Prostate gland (tissue), 2 donors: ENCODE data around the gene LARGE2. TPM values are rescaled to one million over a fixed set of nuclear protein-coding genes. Genes with fewer than 3 reads are reported as not detected.

Experiments used
- DNase-seq: peaks from one replicate; pipeline ENCODE4 v3.0.0-alpha.2; 2019; ENCODE audit warnings: low spot score
- H3K27ac ChIP-seq, 2 donors: fragments of 200-600 bp; sonication (generic); 2 replicates each; pipeline ENCODE4 v1.5.1; 2017 to 2019
- H3K27me3 ChIP-seq: fragments of 200-600 bp; sonication (generic); replicated peaks from 2 replicates; pipeline ENCODE4 v1.5.1; 2019; ENCODE audit not compliant: insufficient read depth
- H3K36me3 ChIP-seq, 2 donors: fragments of 200-600 bp; sonication (generic); 1 replicate in 1 of 2; 2 replicates in 1 of 2; pipeline versions ENCODE4 v1.5.1 to v1.8.1; 2017 to 2019
- H3K4me1 ChIP-seq: fragments of 200-600 bp; sonication (generic); replicated peaks from 2 replicates; pipeline ENCODE4 v1.5.1; 2019
- H3K4me3 ChIP-seq, 2 donors: fragments of 200-600 bp; sonication (generic); 2 replicates each; pipeline ENCODE4 v1.5.1; 2017 to 2019
- H3K9me3 ChIP-seq: fragments of 200-600 bp; sonication (generic); 2 replicates; pipeline ENCODE4 v1.5.1; 2017
- POLR2A ChIP-seq: fragments of 450-650 bp; IDR thresholded peaks from one replicate; pipeline ENCODE4 v1.6.1; 2016; ENCODE audit warnings: antibody characterized with exemption, mild to moderate bottlenecking
- POLR2AphosphoS5 ChIP-seq: sonication (generic); formaldehyde crosslinking; IDR thresholded peaks from one replicate; pipeline ENCODE4 v1.6.1; 2017; ENCODE audit warnings: antibody characterized with exemption
- WGBS: methylation state at CpG from one replicate; pipeline ENCODE4 v1.1.5; 2018; 5-methylcytosine and 5-hydroxymethylcytosine counted together
- intact Hi-C: fragments of 100-400 bp; cut with DNase I; formaldehyde crosslinking; loops from one replicate; pipeline ENCODE4 v1.14.2; 2022
- total RNA-seq, 2 donors: library from RNA; depleted of rRNA; stranded (reverse); fragments of >200 nt; gene quantifications; one replicate each; pipeline ENCODE4 v1.1.0, GENCODE V29; 2016
- TF ChIP-seq, protein P1 (sequence below), 4 experiments: fragments of 200-600 bp in 2 of 4; fragments of 450-650 bp in 2 of 4; sonication (generic) in 2 of 4; IDR thresholded peaks; 1 replicate in 3 of 4; 2 replicates in 1 of 4; pipeline ENCODE4 v1.5.1; 2016 to 2019; ENCODE audit warnings: antibody characterized with exemption in 4 of 4, mild to moderate bottlenecking in 2 of 4, moderate library complexity in 2 of 4

Gene LARGE2
- total RNA-seq, 2 donors from 2014 or later: 20.2 to 33.6 TPM

DNA sequence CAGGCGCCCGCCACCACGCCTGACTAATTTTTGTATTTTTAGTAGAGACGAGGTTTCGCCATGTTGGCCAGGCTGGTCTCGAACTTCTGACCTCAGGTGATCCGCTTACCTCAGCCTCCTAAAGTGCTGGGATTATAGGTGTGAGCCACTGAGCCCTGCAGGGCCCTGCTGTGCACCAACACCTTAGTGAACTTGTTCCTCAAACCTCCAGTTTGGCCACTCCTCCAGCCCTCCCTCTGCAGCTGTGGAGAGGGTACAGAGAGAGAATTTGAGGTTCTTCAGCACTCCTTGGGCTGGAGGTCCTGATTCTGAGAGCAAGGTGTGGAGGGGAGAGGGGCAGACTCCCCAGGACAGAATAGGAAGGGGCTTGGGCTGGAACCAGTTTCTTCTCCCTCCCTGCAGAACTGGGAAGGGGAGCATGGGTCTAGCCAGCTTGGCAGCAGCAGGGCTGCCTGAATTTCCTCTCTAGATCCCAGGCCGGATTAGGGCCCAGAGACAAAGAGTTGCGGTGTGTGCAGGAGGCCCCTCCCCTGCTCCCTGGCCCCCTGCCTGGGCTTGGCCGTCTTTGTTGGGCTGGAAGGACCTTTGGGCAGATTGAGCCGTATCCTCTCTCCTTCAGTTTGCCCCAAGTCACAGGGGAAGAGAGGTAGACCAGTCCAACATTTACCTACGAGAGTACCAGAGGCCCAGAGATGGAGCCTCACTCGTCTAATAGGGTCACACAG, 2.5 kb upstream of the LARGE2 start:
- 61% methylated on average over 13 of the region's 13 CpGs for WGBS
- Histone ChIP-seq H3K4me1 (peaks cover 21% of the 10 kb centered on the region), H3K36me3 (no peaks in the 10 kb centered on the region), H3K9me3 (no peaks in the 10 kb centered on the region), H3K4me3 (no peak overlapping the region), H3K27ac (peak overlapping the region; percentile 89 to 90), H3K27me3 (no peaks in the 10 kb centered on the region)
- peak; percentile 55 for DNase-seq
- TF ChIP-seq, protein P1, sequence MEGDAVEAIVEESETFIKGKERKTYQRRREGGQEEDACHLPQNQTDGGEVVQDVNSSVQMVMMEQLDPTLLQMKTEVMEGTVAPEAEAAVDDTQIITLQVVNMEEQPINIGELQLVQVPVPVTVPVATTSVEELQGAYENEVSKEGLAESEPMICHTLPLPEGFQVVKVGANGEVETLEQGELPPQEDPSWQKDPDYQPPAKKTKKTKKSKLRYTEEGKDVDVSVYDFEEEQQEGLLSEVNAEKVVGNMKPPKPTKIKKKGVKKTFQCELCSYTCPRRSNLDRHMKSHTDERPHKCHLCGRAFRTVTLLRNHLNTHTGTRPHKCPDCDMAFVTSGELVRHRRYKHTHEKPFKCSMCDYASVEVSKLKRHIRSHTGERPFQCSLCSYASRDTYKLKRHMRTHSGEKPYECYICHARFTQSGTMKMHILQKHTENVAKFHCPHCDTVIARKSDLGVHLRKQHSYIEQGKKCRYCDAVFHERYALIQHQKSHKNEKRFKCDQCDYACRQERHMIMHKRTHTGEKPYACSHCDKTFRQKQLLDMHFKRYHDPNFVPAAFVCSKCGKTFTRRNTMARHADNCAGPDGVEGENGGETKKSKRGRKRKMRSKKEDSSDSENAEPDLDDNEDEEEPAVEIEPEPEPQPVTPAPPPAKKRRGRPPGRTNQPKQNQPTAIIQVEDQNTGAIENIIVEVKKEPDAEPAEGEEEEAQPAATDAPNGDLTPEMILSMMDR (IDR thresholded peaks at IDR 0.05): no peak
- no peak for TF ChIP-seq POLR2AphosphoS5
- no peak for TF ChIP-seq POLR2A
- intact Hi-C loops: loop anchor here (5.0 kb wide), 1 partner anchor 73 kb away; the partner anchor contains the start of gene CRY2

DNA sequence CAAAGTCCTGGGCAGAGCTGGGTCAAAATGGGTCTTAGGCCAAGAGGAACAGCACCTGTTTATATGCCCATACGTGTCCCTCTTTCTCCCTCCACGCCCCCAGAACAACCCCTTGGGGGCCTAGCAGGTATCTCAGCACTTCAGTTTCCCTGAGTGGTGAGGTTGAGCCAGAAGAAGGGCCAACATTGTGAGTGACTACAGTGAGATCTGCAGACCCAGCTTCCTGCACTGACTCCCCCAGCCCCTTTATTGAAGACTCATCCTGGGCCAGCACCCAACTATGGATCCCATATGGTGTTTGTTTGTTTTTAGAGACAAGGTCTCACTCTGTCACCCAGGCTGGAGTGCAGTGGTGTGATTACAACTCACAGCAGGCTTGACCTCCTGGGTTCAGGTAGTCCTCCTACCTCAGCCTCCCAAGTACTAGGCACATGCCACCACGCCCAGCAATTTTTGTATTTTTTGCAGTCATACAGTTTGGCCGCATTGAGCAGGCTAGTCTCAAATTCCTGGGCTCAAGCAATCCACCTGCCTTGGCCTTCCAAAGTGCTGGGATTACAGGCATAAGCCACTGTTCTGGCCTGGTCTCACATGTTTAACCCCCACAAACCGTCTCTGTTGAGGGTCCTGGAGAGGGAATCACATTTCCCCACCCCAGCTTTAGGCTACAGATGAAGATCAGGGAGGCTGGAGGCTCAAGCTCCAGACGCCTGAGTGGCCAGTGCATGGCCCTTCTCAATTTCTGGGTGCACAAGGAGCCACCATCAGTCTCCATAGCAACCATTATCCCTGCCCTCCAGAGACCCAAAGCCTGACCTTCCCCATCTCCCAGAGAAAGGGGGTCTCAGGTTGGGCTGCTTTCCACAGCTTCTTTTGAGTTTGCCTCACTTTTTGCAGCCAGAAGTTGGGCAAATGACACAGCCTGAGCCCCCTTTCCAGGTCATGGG, 1.7 kb upstream of the LARGE2 start:
- Histone ChIP-seq H3K36me3 (no peaks in the 10 kb centered on the region), H3K9me3 (no peaks in the 10 kb centered on the region), H3K27me3 (no peaks in the 10 kb centered on the region), H3K4me3 (no peak overlapping the region), H3K4me1 (peaks cover 21% of the 10 kb centered on the region), H3K27ac (peak overlapping the region; percentile 89 to 90)
- intact Hi-C loops: no loop called here
- DNase-seq: no peak
- TF ChIP-seq POLR2A (no peak), POLR2AphosphoS5 (no peak)
- TF ChIP-seq, protein P1 (IDR thresholded peaks at IDR 0.05): no peak
- 74% methylated on average over 6 of the region's 6 CpGs for WGBS

DNA sequence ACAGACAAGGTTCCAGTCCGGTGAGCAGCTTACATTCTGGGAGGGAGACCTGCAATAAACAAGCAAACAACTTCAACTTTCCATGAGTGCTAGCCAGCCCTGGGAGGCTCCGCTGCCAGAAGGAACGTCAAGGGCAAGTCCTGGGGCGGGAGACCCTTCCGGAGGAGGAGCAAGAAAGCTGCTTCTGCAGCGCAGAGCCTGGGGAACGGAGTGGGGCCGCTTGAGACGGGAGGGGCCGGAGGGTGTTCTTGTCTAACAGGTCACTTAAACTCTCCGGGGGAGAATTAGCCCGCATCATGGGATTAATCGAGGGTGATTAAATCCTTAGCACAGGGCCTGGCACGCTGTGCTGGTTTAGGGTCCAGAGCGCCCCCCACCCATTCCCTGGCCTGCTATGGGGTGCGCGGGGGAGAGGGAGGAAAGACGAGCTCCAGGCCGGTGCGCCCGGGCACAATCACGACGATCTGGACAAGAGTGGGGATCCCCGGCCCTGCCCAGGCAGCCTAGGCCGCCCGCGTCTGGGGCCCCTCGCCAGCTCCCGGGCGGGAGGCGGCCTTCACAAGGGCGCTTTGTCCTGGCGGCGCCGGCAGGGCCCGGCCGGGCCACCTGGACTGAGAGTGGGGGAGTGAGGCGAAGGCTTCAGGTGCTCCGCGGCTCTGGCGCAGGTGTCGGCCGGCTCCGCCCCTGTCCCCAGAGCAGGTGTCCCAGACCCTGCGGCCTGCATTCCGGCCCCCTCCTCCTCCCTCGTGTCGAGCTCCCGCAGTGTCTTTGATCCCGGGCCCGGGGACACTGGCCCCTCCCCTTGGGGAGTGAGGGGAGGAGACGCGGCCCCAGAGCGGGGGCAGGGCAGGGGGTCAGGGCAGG, 663 bp upstream of the LARGE2 start:
- no peaks in the 10 kb centered on the region for H3K36me3 ChIP-seq
- TF ChIP-seq, protein P1 (IDR thresholded peaks at IDR 0.05): no peak
- TF ChIP-seq POLR2AphosphoS5 (peak; percentile 67), POLR2A (peak; percentile 48)
- no peaks in the 10 kb centered on the region for H3K27me3 ChIP-seq
- H3K4me3 ChIP-seq: peak overlapping the region; percentile 31 to 45
- no peaks in the 10 kb centered on the region for H3K9me3 ChIP-seq
- peak overlapping the region; percentile 89 to 90 for H3K27ac ChIP-seq
- 16% methylated on average over 44 of the region's 54 CpGs for WGBS
- peak; percentile 77 for DNase-seq
- H3K4me1 ChIP-seq: peaks cover 15% of the 10 kb centered on the region
- intact Hi-C loops: no loop called here

DNA sequence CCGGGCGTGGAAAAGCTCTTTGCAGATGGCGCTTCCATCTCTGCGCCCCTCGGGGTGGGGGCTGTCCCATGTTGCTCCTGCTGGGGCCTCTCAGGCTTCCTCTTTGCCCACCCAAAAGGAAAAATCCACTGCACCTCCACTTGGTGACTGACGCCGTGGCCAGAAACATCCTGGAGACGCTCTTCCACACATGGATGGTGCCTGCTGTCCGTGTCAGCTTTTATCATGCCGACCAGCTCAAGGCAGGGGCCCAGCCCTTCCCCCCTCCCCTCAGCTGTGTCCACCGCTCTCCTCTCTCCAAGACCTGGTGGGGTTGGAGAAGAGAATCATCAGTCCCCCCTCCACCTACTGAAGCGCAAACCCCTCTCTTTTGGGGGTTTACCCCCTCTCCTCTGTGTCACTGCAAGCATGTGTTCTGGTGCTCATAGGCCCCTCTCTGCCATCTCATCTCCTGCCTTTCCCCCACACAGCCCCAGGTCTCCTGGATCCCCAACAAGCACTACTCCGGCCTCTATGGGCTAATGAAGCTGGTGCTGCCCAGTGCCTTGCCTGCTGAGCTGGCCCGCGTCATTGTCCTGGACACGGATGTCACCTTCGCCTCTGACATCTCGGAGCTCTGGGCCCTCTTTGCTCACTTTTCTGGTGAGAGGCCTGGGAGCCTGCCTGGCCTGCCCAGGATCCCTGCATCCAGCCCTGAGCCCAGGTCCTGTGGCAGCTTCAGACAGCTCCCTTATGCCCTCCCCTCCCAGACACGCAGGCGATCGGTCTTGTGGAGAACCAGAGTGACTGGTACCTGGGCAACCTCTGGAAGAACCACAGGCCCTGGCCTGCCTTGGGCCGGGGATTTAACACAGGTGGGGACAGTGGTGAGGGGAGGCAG, 1.8 kb downstream of the LARGE2 start:
- DNase-seq: no peak

More for the DNA sequence above, 1.8 kb downstream of the LARGE2 start:
- H3K4me3 ChIP-seq: no peak overlapping the region
- peaks cover 12% of the 10 kb centered on the region for H3K4me1 ChIP-seq
- no peak overlapping the region for H3K27ac ChIP-seq
- no peaks in the 10 kb centered on the region for H3K27me3 ChIP-seq
- no peaks in the 10 kb centered on the region for H3K36me3 ChIP-seq
- H3K9me3 ChIP-seq: no peaks in the 10 kb centered on the region
- TF ChIP-seq, protein P1 (IDR thresholded peaks at IDR 0.05): no peak
- TF ChIP-seq POLR2AphosphoS5 (no peak), POLR2A (no peak)
- WGBS: 62% methylated on average over 22 of the region's 22 CpGs
- intact Hi-C loops: no loop called here
